K562 (cell line): Measurements from ENCODE around the gene NQO2.
"Not testable (repeated sequence)": the region's sequence is repeated elsewhere in the genome, so short reads cannot be mapped to it uniquely, and the experiment has no call there.

Experiments used
- EZH2 ChIP-seq: IDR thresholded peaks from 2 replicates; pipeline ENCODE4 v1.6.1; 2012; ENCODE audit warnings: low read depth, mild to moderate bottlenecking, inconsistent platforms, low read length, borderline replicate concordance
- GABPA ChIP-seq: fragments of 200-800 bp; sonication (Bioruptor generic); conservative IDR thresholded peaks from 2 replicates; pipeline ENCODE4 v1.6.1; 2016; ENCODE audit warnings: low read depth, missing genetic modification characterization, missing compliant biosample characterization
- JUND ChIP-seq, 2 experiments: IDR thresholded peaks; 2 replicates in 1 of 2; 3 replicates in 1 of 2; pipeline ENCODE4 v1.6.1; 2011; ENCODE audit warnings: borderline replicate concordance in 2 of 2, low read depth in 2 of 2, low read length in 2 of 2, improper control_type of control experiment in 1 of 2, missing biosample characterization in 1 of 2, missing genetic modification characterization in 1 of 2, missing genetic modification reagents in 1 of 2
- MAZ ChIP-seq, 2 experiments: fragments of 450-650 bp in 1 of 2; sonication (generic) in 1 of 2; formaldehyde crosslinking; IDR thresholded peaks in 1 of 2; conservative IDR thresholded peaks in 1 of 2; 2 replicates each; pipeline versions ENCODE4 v1.4.0 to v1.5.0; 2020; ENCODE audit warnings: mild to moderate bottlenecking in 1 of 2, missing genetic modification reagents in 1 of 2
- NCOA4 ChIP-seq: fragments of 450-650 bp; IDR thresholded peaks from 2 replicates; pipeline ENCODE4 v1.6.1; 2018; ENCODE audit warnings: mild to moderate bottlenecking; ENCODE audit not compliant: partially characterized antibody
- RBM39 ChIP-seq: fragments of 200-400 bp; formaldehyde crosslinking; optimal IDR thresholded peaks from 2 replicates; pipeline ENCODE3; 2018; ENCODE audit warnings: low read depth, low read length
- RCOR1 ChIP-seq, 2 experiments: IDR thresholded peaks; 2 replicates each; pipeline ENCODE4 v1.6.1; 2012; ENCODE audit warnings: low read depth in 2 of 2, low read length in 2 of 2, borderline replicate concordance in 1 of 2, improper control_type of control experiment in 1 of 2
- TEAD1 ChIP-seq, 2 experiments: fragments of 450-650 bp in 1 of 2; sonication (generic) in 1 of 2; formaldehyde crosslinking; IDR thresholded peaks; 2 replicates each; pipeline versions ENCODE4 v1.4.0 to v1.8.0; 2020 to 2022; ENCODE audit warnings: mild to moderate bottlenecking in 2 of 2, missing genetic modification reagents in 1 of 2
- TFAP4 ChIP-seq: sonication (generic); formaldehyde crosslinking; IDR thresholded peaks from 2 replicates; pipeline ENCODE4 v1.8.0; 2022; ENCODE audit warnings: missing genetic modification reagents, mild to moderate bottlenecking, moderate library complexity, borderline replicate concordance
- USF2 ChIP-seq: sonication (generic); formaldehyde crosslinking; IDR thresholded peaks from 2 replicates; pipeline ENCODE4 v1.5.0; 2020; ENCODE audit warnings: missing genetic modification reagents
- ZBTB26 ChIP-seq: fragments of 450-650 bp; formaldehyde crosslinking; IDR thresholded peaks from 2 replicates; pipeline ENCODE4 v1.4.0; 2022; ENCODE audit warnings: missing genetic modification characterization

- TF ChIP-seq EZH2; MAZ (CRISPR knock-in tag; conservative IDR thresholded peaks at IDR 0.05 in 1 of 2, IDR thresholded peaks at IDR 0.05 in 1 of 2); RCOR1 (IDR thresholded peaks at IDR 0.05; ENCODE audit: borderline replicate concordance in 1 of 2, low read depth in 2 of 2, low read length in 2 of 2); TFAP4 (CRISPR knock-in tag); USF2; TEAD1 (CRISPR knock-in tag; IDR thresholded peaks at IDR 0.05); GABPA (tag); JUND (IDR thresholded peaks at IDR 0.05; ENCODE audit: borderline replicate concordance, low read depth, low read length); JUND (tag; IDR thresholded peaks at IDR 0.05; ENCODE audit: borderline replicate concordance, low read depth, low read length); NCOA4; RBM39; ZBTB26 (CRISPR knock-in tag): not testable (repeated sequence)
Observed at GRCh38 chr6:3003226-3003625, 3.5 kb downstream of the NQO2 start.
